GM12874 (cell line): ENCODE measurements around the gene C2.

Experiments
- CTCF ChIP-seq: IDR thresholded peaks from 2 replicates; pipeline ENCODE4 v1.5.1; 2011; ENCODE audit warnings: low read depth, mild to moderate bottlenecking, control low read depth, low read length, moderate library complexity; ENCODE audit not compliant: insufficient read depth

C2 gene

GRCh38 chr6:31882344-31882743 lies 45.2 kb upstream of the C2 start:
- no peak for TF ChIP-seq CTCF

GRCh38 chr6:31883676-31884075 lies 43.8 kb upstream of the C2 start:
- TF ChIP-seq CTCF: no peak

- no peak for TF ChIP-seq CTCF
These were observed 42.9 kb upstream of the C2 start for GRCh38 chr6:31884528-31885035.

GRCh38 chr6:31886541-31886991 lies 41.0 kb upstream of the C2 start:
- no peak for TF ChIP-seq CTCF

- no peak for TF ChIP-seq CTCF
These were observed 40.1 kb upstream of the C2 start for GRCh38 chr6:31887173-31888007.

- TF ChIP-seq CTCF: peak; percentile 81
These were observed 39.0 kb upstream of the C2 start for GRCh38 chr6:31888276-31889258.
